ENCODE data around the gene RAPGEF3. TPM values are rescaled to one million over a fixed set of nuclear protein-coding genes. Genes with fewer than 3 reads are reported as not detected.

The RAPGEF3 gene
- polyA plus RNA-seq, 3 donors: 0.08 to 2.5 (median 0.60) TPM

DNA sequence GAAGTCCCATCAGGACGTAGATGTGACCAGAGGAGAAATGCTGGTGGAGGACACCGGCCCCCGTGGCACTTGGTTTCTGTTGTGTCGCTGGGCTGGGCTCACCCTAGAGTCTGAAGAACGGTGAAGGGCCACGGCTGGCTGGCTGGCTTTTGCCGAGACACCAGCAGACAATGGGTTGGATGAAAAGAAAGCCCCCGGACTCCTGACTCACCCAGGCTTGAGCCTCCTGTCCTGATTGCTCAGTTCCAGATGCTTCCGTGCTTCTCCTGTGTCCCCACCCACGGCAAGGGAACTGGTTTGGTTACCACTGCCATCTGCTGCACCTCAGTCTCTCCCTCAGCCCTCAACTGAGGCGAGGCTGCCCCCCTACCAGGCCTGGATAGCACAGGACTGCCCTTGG is 23.0 kb downstream of the RAPGEF3 start:
- Histone ChIP-seq H3K4me3 (replicated peaks in 1 of 3; ENCODE audit: low read depth in 2 of 3, low read length in 3 of 3) (no peak overlapping the region), H3K27me3 (ENCODE audit: control insufficient read depth in 2 of 2, insufficient read depth in 2 of 2, low read length in 2 of 2) (no peaks in the 10 kb centered on the region), H2AFZ (ENCODE audit: insufficient read depth, low read depth, low read length, poor library complexity, severe bottlenecking) (no peak overlapping the region), H4K20me1 (ENCODE audit: insufficient read depth, low read length) (no peaks in the 10 kb centered on the region), H3K9ac (ENCODE audit: insufficient read depth, low read length, poor library complexity, severe bottlenecking) (no peak overlapping the region), H3K4me2 (replicated peaks; ENCODE audit: extremely low read depth, low read length, poor library complexity, severe bottlenecking) (no peak overlapping the region), H3K79me2 (ENCODE audit: insufficient read depth, low read length) (no peaks in the 10 kb centered on the region), H3K36me3 (replicated peaks in 1 of 2; ENCODE audit: control insufficient read depth in 1 of 2, insufficient read depth in 2 of 2, low read length in 2 of 2) (no peaks in the 10 kb centered on the region), H3K27ac (ENCODE audit: low read depth in 1 of 2, low read length in 2 of 2) (no peak overlapping the region), H3K9me3 (replicated peaks in 1 of 2; ENCODE audit: control insufficient read depth in 1 of 2, insufficient read depth in 1 of 2, low read length in 2 of 2) (no peaks in the 10 kb centered on the region), H3K4me1 (ENCODE audit: control insufficient read depth in 1 of 2, insufficient read depth in 2 of 2, low read length in 2 of 2) (peaks cover 29 to 41% of the 10 kb centered on the region in 2 donors)
- 95% methylated on average over 10 of the region's 11 CpGs for WGBS (ENCODE audit: insufficient coverage)
- peaks cover 0 to 1% (median 0%) of the 10 kb centered on the region in 7 donors for H3K9me3 Mint-ChIP-seq
- H3K27me3 Mint-ChIP-seq (ENCODE audit: low read depth in 3 of 3): peaks cover 5 to 11% (median 7%) of the 10 kb centered on the region in 3 donors
- intact Hi-C loops (cut with micrococcal nuclease): no loop called here
- no peak for DNase-seq
- no peak overlapping the region for H3K27ac Mint-ChIP-seq
- no peak for TF ChIP-seq CTCF (IDR thresholded peaks at IDR 0.05)
- no peak overlapping the region for H3K4me3 Mint-ChIP-seq
- H3K4me1 Mint-ChIP-seq: peaks cover 44% of the 10 kb centered on the region
- H3K36me3 Mint-ChIP-seq: peaks cover 0 to 2% of the 10 kb centered on the region in 2 donors

DNA sequence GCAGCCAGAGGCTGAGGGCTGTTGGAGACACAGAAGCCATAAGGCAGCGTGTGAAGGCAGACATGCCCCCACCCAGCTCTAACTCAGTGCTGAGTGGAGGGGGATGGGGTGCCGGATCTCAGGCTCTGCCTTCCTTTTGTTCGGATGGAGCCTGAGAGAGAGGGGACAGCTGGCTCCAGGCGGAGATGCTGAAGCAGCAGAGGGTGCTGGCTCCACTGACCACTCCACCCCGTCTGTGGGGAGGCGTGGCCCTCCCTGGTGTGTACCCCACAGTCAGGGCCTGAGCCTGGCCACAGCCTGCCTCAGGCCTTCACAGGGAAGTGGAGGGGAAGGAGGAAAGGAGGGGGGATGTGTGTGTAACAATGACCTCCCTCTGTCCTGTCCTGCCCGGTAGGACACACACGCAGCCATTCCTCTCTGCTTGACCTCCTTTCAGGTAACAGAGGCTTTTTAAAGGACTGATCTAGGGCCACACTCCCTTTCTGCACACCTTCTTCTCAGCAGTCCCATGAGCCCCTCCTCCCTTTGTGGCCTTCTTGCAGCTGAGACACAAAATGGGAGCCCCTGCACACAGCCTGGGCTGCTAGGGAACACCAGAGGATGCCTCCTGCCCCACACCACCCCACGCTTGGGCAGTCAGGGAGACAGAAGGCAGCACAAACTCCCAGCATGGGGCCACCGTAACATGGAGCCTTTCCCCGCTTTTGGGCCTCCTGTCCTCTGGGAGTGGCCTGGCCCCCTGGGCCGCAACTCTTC is 23.8 kb downstream of the RAPGEF3 start:
- 89% methylated on average over 10 of the region's 12 CpGs for WGBS (ENCODE audit: insufficient coverage)
- Histone ChIP-seq H3K27ac (ENCODE audit: low read depth in 1 of 2, low read length in 2 of 2) (no peak overlapping the region), H3K4me3 (replicated peaks in 1 of 3; ENCODE audit: low read depth in 2 of 3, low read length in 3 of 3) (no peak overlapping the region)

More for the DNA sequence above, 23.8 kb downstream of the RAPGEF3 start:
- TF ChIP-seq CTCF (IDR thresholded peaks at IDR 0.05): no peak
- Mint-ChIP-seq H3K4me3 (no peak overlapping the region), H3K4me1 (peaks cover 37% of the 10 kb centered on the region), H3K27me3 (ENCODE audit: low read depth in 3 of 3) (peaks cover 3 to 11% (median 5%) of the 10 kb centered on the region in 3 donors), H3K36me3 (peaks cover 0 to 2% of the 10 kb centered on the region in 2 donors), H3K27ac (peak overlapping the region in 1 of 7 donors; percentile 18), H3K9me3 (no peaks in the 10 kb centered on the region)
- Histone ChIP-seq H3K79me2 (ENCODE audit: insufficient read depth, low read length) (no peaks in the 10 kb centered on the region), H3K4me2 (replicated peaks; ENCODE audit: extremely low read depth, low read length, poor library complexity, severe bottlenecking) (no peak overlapping the region), H2AFZ (ENCODE audit: insufficient read depth, low read depth, low read length, poor library complexity, severe bottlenecking) (no peak overlapping the region), H3K4me1 (ENCODE audit: control insufficient read depth in 1 of 2, insufficient read depth in 2 of 2, low read length in 2 of 2) (peaks cover 22 to 33% of the 10 kb centered on the region in 2 donors), H3K9ac (ENCODE audit: insufficient read depth, low read length, poor library complexity, severe bottlenecking) (no peak overlapping the region), H4K20me1 (ENCODE audit: insufficient read depth, low read length) (no peaks in the 10 kb centered on the region), H3K36me3 (replicated peaks in 1 of 2; ENCODE audit: control insufficient read depth in 1 of 2, insufficient read depth in 2 of 2, low read length in 2 of 2) (no peaks in the 10 kb centered on the region), H3K9me3 (replicated peaks in 1 of 2; ENCODE audit: control insufficient read depth in 1 of 2, insufficient read depth in 1 of 2, low read length in 2 of 2) (no peaks in the 10 kb centered on the region), H3K27me3 (ENCODE audit: control insufficient read depth in 2 of 2, insufficient read depth in 2 of 2, low read length in 2 of 2) (no peaks in the 10 kb centered on the region)
- no peak for DNase-seq
- intact Hi-C loops (cut with micrococcal nuclease): no loop called here
